Measurements from ENCODE around the gene ARSJ. TPM values are rescaled to one million over a fixed set of nuclear protein-coding genes. Genes with fewer than 3 reads are reported as not detected.

The ARSJ gene
- total RNA-seq, 1 experiment from 2014 or later: 50.7 TPM

GRCh38 chr4:114025176-114025777 lies 45.8 kb upstream of the ARSJ start:
- TF ChIP-seq CTCF (IDR thresholded peaks at IDR 0.05; ENCODE audit: unreplicated experiment): no peak
- Mint-ChIP-seq H3K9me3 (ENCODE audit: unreplicated experiment) (no peaks in the 10 kb centered on the region), H3K4me1 (ENCODE audit: insufficient read depth, unreplicated experiment) (no peaks in the 10 kb centered on the region), H3K27me3 (ENCODE audit: insufficient read depth, unreplicated experiment) (no peaks in the 10 kb centered on the region), H3K4me3 (ENCODE audit: unreplicated experiment) (no peak overlapping the region), H3K27ac (ENCODE audit: low read depth, unreplicated experiment) (no peak overlapping the region), H3K36me3 (ENCODE audit: insufficient read depth, unreplicated experiment) (no peaks in the 10 kb centered on the region)
- ChIA-PET CTCF (interaction anchor here (0.9 kb wide), 1 partner anchor 20 kb away, joined by 5 read pairs; no protein-coding TSS in a partner anchor), POLR2A (interaction anchor here (0.6 to 0.7 kb wide), 2 partner anchors 31 to 195 kb away, joined by 3 read pairs; no protein-coding TSS in a partner anchor)
- intact Hi-C loops (cut with micrococcal nuclease): no loop called here
- no TSS peak for BruUV-seq (replicated peaks)
- DNase-seq (ENCODE audit: unreplicated experiment): no peak

GRCh38 chr4:114021451-114021850 lies 42.0 kb upstream of the ARSJ start:
- TF ChIP-seq CTCF (IDR thresholded peaks at IDR 0.05; ENCODE audit: unreplicated experiment): no peak
- no peak for DNase-seq (ENCODE audit: unreplicated experiment)
- Mint-ChIP-seq H3K4me3 (ENCODE audit: unreplicated experiment) (no peak overlapping the region), H3K9me3 (ENCODE audit: unreplicated experiment) (peaks cover 6% of the 10 kb centered on the region), H3K4me1 (ENCODE audit: insufficient read depth, unreplicated experiment) (peaks cover 18% of the 10 kb centered on the region), H3K27me3 (ENCODE audit: insufficient read depth, unreplicated experiment) (no peaks in the 10 kb centered on the region), H3K27ac (ENCODE audit: low read depth, unreplicated experiment) (no peak overlapping the region), H3K36me3 (ENCODE audit: insufficient read depth, unreplicated experiment) (no peaks in the 10 kb centered on the region)
- BruUV-seq (replicated peaks): no TSS peak
- ChIA-PET CTCF (interaction anchor here (0.5 to 0.9 kb wide), 2 partner anchors 23 to 44 kb away, joined by 3 read pairs; no protein-coding TSS in a partner anchor), POLR2A (interaction anchor here (1.0 to 1.2 kb wide), 2 partner anchors 59 to 62 kb away, joined by 3 to 5 read pairs; no protein-coding TSS in a partner anchor)
- intact Hi-C loops (cut with micrococcal nuclease): no loop called here

- no peak for TF ChIP-seq CTCF (IDR thresholded peaks at IDR 0.05; ENCODE audit: unreplicated experiment)
- Mint-ChIP-seq H3K36me3 (ENCODE audit: insufficient read depth, unreplicated experiment) (no peaks in the 10 kb centered on the region), H3K4me1 (ENCODE audit: insufficient read depth, unreplicated experiment) (peaks cover 28% of the 10 kb centered on the region), H3K9me3 (ENCODE audit: unreplicated experiment) (peaks cover 6% of the 10 kb centered on the region), H3K4me3 (ENCODE audit: unreplicated experiment) (no peak overlapping the region), H3K27ac (ENCODE audit: low read depth, unreplicated experiment) (no peak overlapping the region), H3K27me3 (ENCODE audit: insufficient read depth, unreplicated experiment) (no peaks in the 10 kb centered on the region)
- DNase-seq (ENCODE audit: unreplicated experiment): no peak
- POLR2A ChIA-PET: no interaction called here
- intact Hi-C loops (cut with micrococcal nuclease): no loop called here
- CTCF ChIA-PET: no interaction called here
- BruUV-seq (replicated peaks): no TSS peak
Measured at GRCh38 chr4:114019969-114020358, 40.5 kb upstream of the ARSJ start.

GRCh38 chr4:114019276-114019968 lies 40.0 kb upstream of the ARSJ start:
- DNase-seq (ENCODE audit: unreplicated experiment): peak; percentile 48
- BruUV-seq (replicated peaks): no TSS peak
- Mint-ChIP-seq H3K36me3 (ENCODE audit: insufficient read depth, unreplicated experiment) (no peaks in the 10 kb centered on the region), H3K27ac (ENCODE audit: low read depth, unreplicated experiment) (no peak overlapping the region), H3K9me3 (ENCODE audit: unreplicated experiment) (peaks cover 6% of the 10 kb centered on the region), H3K27me3 (ENCODE audit: insufficient read depth, unreplicated experiment) (no peaks in the 10 kb centered on the region), H3K4me1 (ENCODE audit: insufficient read depth, unreplicated experiment) (peaks cover 28% of the 10 kb centered on the region), H3K4me3 (ENCODE audit: unreplicated experiment) (no peak overlapping the region)
- ChIA-PET CTCF (no interaction called here), POLR2A (interaction anchor here (1.0 kb wide), 2 partner anchors 40 to 41 kb away, joined by 3 read pairs; partner anchors contain the start of gene ARSJ)
- TF ChIP-seq CTCF (IDR thresholded peaks at IDR 0.05; ENCODE audit: unreplicated experiment): no peak
- intact Hi-C loops (cut with micrococcal nuclease): no loop called here
